ENCODE data around the gene PSAPL1. TPM values are rescaled to one million over a fixed set of nuclear protein-coding genes. Genes with fewer than 3 reads are reported as not detected.

PSAPL1 gene
- total RNA-seq, 4 donors from 2014 or later = not detected

- intact Hi-C loops (cut with DNase I; ENCODE audit: low total_unique reads) = no loop called here
- no peak for DNase-seq
- TF ChIP-seq EP300 (IDR thresholded peaks at IDR 0.05; ENCODE audit: low read depth) (no peak), POLR2AphosphoS5 (IDR thresholded peaks at IDR 0.05) (no peak), POLR2A (IDR thresholded peaks at IDR 0.05) (no peak)
- TF ChIP-seq, protein P1, sequence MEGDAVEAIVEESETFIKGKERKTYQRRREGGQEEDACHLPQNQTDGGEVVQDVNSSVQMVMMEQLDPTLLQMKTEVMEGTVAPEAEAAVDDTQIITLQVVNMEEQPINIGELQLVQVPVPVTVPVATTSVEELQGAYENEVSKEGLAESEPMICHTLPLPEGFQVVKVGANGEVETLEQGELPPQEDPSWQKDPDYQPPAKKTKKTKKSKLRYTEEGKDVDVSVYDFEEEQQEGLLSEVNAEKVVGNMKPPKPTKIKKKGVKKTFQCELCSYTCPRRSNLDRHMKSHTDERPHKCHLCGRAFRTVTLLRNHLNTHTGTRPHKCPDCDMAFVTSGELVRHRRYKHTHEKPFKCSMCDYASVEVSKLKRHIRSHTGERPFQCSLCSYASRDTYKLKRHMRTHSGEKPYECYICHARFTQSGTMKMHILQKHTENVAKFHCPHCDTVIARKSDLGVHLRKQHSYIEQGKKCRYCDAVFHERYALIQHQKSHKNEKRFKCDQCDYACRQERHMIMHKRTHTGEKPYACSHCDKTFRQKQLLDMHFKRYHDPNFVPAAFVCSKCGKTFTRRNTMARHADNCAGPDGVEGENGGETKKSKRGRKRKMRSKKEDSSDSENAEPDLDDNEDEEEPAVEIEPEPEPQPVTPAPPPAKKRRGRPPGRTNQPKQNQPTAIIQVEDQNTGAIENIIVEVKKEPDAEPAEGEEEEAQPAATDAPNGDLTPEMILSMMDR (IDR thresholded peaks at IDR 0.05) = no peak
- Histone ChIP-seq H3K36me3 (no peaks in the 10 kb centered on the region), H3K9me3 (no peaks in the 10 kb centered on the region), H3K4me1 (no peaks in the 10 kb centered on the region), H3K27me3 (no peaks in the 10 kb centered on the region), H3K4me3 (no peak overlapping the region), H3K27ac (no peak overlapping the region)
- in situ Hi-C loops (cut with MboI; ENCODE audit: low pct_ligation_motif_present in 1 of 4, low pct_unique_long_range_greater_than_20kb in 1 of 4, low sequenced_read_pairs in 3 of 4) = no loop called here
- WGBS, 2 donors (ENCODE audit: low coverage in 1 of 2) = 91% methylated on average over 6 of the region's 6 CpGs; no CpG with 5 or more reads in 1 of the 2 donors
Observed at GRCh38 chr4:7387925-7388324, 46.8 kb downstream of the PSAPL1 start.

GRCh38 chr4:7384929-7385890 lies 49.5 kb downstream of the PSAPL1 start:
- no peak for DNase-seq
- WGBS, 2 donors (ENCODE audit: low coverage in 1 of 2) = 75 to 79% methylated on average over 4 to 11 of the region's 12 CpGs
- H3K4me3 ChIP-seq = no peak overlapping the region
- intact Hi-C loops (cut with DNase I; ENCODE audit: low total_unique reads) (no loop called here), in situ Hi-C loops (cut with MboI; ENCODE audit: low pct_ligation_motif_present in 1 of 4, low pct_unique_long_range_greater_than_20kb in 1 of 4, low sequenced_read_pairs in 3 of 4) (no loop called here)
- no peak overlapping the region for H3K27ac ChIP-seq
- H3K9me3 ChIP-seq = no peaks in the 10 kb centered on the region
- TF ChIP-seq, protein P1 (IDR thresholded peaks at IDR 0.05) = no peak
- TF ChIP-seq POLR2A (IDR thresholded peaks at IDR 0.05) (no peak), POLR2AphosphoS5 (IDR thresholded peaks at IDR 0.05) (no peak), EP300 (IDR thresholded peaks at IDR 0.05; ENCODE audit: low read depth) (no peak)
- H3K36me3 ChIP-seq = no peaks in the 10 kb centered on the region
- no peaks in the 10 kb centered on the region for H3K27me3 ChIP-seq
- H3K4me1 ChIP-seq = no peaks in the 10 kb centered on the region

- Histone ChIP-seq H3K4me1 (no peaks in the 10 kb centered on the region), H3K27me3 (peaks cover 4% of the 10 kb centered on the region), H3K36me3 (no peaks in the 10 kb centered on the region), H3K4me3 (no peak overlapping the region), H3K9me3 (no peaks in the 10 kb centered on the region), H3K27ac (no peak overlapping the region)
- 81 to 86% methylated on average over 1 to 26 of the region's 28 CpGs for WGBS, 2 donors (ENCODE audit: low coverage in 1 of 2)
- DNase-seq = peak; percentile 3
- intact Hi-C loops (cut with DNase I; ENCODE audit: low total_unique reads) = no loop called here
- in situ Hi-C loops (cut with MboI; ENCODE audit: low pct_ligation_motif_present in 1 of 4, low pct_unique_long_range_greater_than_20kb in 1 of 4, low sequenced_read_pairs in 3 of 4) = no loop called here
- TF ChIP-seq POLR2A (IDR thresholded peaks at IDR 0.05) = no peak
- TF ChIP-seq, protein P1 (IDR thresholded peaks at IDR 0.05) = no peak
Observed at GRCh38 chr4:7384003-7384928, 50.5 kb downstream of the PSAPL1 start.

DNA sequence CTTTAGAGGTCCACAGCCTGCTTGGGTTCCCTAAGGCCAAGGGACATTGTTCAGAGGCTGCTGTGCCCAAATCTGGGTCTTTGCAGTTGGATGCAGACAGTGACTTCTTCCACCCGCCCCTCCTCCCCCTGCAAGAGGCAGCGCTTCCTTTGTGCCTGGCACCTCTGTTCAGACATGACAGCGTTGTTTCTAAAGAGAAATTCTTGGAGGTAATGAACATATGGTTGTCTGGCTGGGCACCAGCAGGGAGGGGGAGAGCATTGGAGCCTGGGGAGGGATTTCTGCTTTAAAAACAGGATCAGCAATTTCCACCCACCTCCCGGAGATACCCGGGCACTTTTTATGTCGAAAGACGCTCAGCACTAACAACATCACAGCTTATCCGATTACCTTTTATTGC lies 51.5 kb downstream of the PSAPL1 start:
- Histone ChIP-seq H3K4me1 (no peaks in the 10 kb centered on the region), H3K27me3 (peaks cover 4% of the 10 kb centered on the region), H3K4me3 (no peak overlapping the region), H3K27ac (no peak overlapping the region), H3K36me3 (no peaks in the 10 kb centered on the region), H3K9me3 (no peaks in the 10 kb centered on the region)
- WGBS, 2 donors (ENCODE audit: low coverage in 1 of 2) = 71 to 83% methylated on average over 4 to 8 of the region's 8 CpGs
- no peak for DNase-seq
- in situ Hi-C loops (cut with MboI; ENCODE audit: low pct_ligation_motif_present in 1 of 4, low pct_unique_long_range_greater_than_20kb in 1 of 4, low sequenced_read_pairs in 3 of 4) = no loop called here
- no peak for TF ChIP-seq EP300 (IDR thresholded peaks at IDR 0.05; ENCODE audit: low read depth)
- TF ChIP-seq POLR2A (IDR thresholded peaks at IDR 0.05) = no peak
- no peak for TF ChIP-seq POLR2AphosphoS5 (IDR thresholded peaks at IDR 0.05)
- TF ChIP-seq, protein P1 (IDR thresholded peaks at IDR 0.05) = no peak
- intact Hi-C loops (cut with DNase I; ENCODE audit: low total_unique reads) = no loop called here
